Activated T-helper 2 cell treated with anti-CD3 and anti-CD28 coated beads, Interferon-gamma antibody, Interleukin-2, Interleukin-4, amounts not matched to agents 10 μg/mL and 5 μg/mL and 100 μg/mL, durations not matched to agents 14 hours and 24 hours and 36 hours (primary cell): ENCODE data around the gene LRP2. TPM values are rescaled to one million over a fixed set of nuclear protein-coding genes. Genes with fewer than 3 reads are reported as not detected.

Source experiments
- DNase-seq: peaks from one replicate; pipeline ENCODE4 v3.0.0; 2021; ENCODE audit warnings: low spot score
- H3K27ac Mint-ChIP-seq: one replicate; pipeline ENCODE4 v1.8.0; 2021; ENCODE audit warnings: mixed read lengths
- H3K27me3 Mint-ChIP-seq: one replicate; pipeline ENCODE4 v1.8.0; 2021; ENCODE audit warnings: low read depth, mixed read lengths
- H3K36me3 Mint-ChIP-seq: one replicate; pipeline ENCODE4 v1.8.0; 2021; ENCODE audit warnings: low read depth, mixed read lengths
- H3K4me1 Mint-ChIP-seq: one replicate; pipeline ENCODE4 v1.8.0; 2021; ENCODE audit warnings: low read depth, mixed read lengths
- H3K4me3 Mint-ChIP-seq: one replicate; pipeline ENCODE4 v1.8.0; 2021; ENCODE audit warnings: low read depth, mild to moderate bottlenecking, moderate library complexity, mixed read lengths
- H3K9me3 Mint-ChIP-seq: one replicate; pipeline ENCODE4 v1.8.0; 2021; ENCODE audit warnings: mixed read lengths
- intact Hi-C: fragments of 100-400 bp; cut with micrococcal nuclease; formaldehyde crosslinking; loops from one replicate; pipeline ENCODE4 v1.15.1; 2023
- total RNA-seq: library from RNA; stranded (reverse); gene quantifications from 2 replicates; pipeline ENCODE4 v1.2.3, GENCODE V29; 2022

LRP2 gene
- total RNA-seq, 1 donor from 2014 or later = 0.46 TPM

GRCh38 chr2:169237939-169238338 is 124.4 kb downstream of the LRP2 start:
- no peak for DNase-seq
- Mint-ChIP-seq H3K36me3 (no peaks in the 10 kb centered on the region), H3K27me3 (peaks cover 33% of the 10 kb centered on the region), H3K27ac (no peak overlapping the region), H3K4me3 (no peak overlapping the region), H3K4me1 (peaks cover 8% of the 10 kb centered on the region), H3K9me3 (no peaks in the 10 kb centered on the region)
- intact Hi-C loops = no loop called here

- H3K4me1 Mint-ChIP-seq = peaks cover 8% of the 10 kb centered on the region
- no peak for DNase-seq
- intact Hi-C loops = no loop called here
- H3K27ac Mint-ChIP-seq = no peak overlapping the region
- no peaks in the 10 kb centered on the region for H3K9me3 Mint-ChIP-seq
- H3K4me3 Mint-ChIP-seq = no peak overlapping the region
- peaks cover 35% of the 10 kb centered on the region for H3K27me3 Mint-ChIP-seq
- no peaks in the 10 kb centered on the region for H3K36me3 Mint-ChIP-seq
Measured at GRCh38 chr2:169237286-169237685, 125.0 kb downstream of the LRP2 start.

GRCh38 chr2:169232551-169233154 is 129.7 kb downstream of the LRP2 start:
- no peak overlapping the region for H3K4me3 Mint-ChIP-seq
- no peaks in the 10 kb centered on the region for H3K9me3 Mint-ChIP-seq
- intact Hi-C loops = no loop called here
- no peaks in the 10 kb centered on the region for H3K36me3 Mint-ChIP-seq
- H3K4me1 Mint-ChIP-seq = peaks cover 8% of the 10 kb centered on the region
- H3K27ac Mint-ChIP-seq = no peak overlapping the region
- no peak for DNase-seq
- peaks cover 21% of the 10 kb centered on the region for H3K27me3 Mint-ChIP-seq

GRCh38 chr2:169230204-169230603 is 132.1 kb downstream of the LRP2 start:
- no peak for DNase-seq
- Mint-ChIP-seq H3K9me3 (no peaks in the 10 kb centered on the region), H3K4me1 (no peaks in the 10 kb centered on the region), H3K27me3 (peaks cover 14% of the 10 kb centered on the region), H3K4me3 (no peak overlapping the region), H3K27ac (no peak overlapping the region), H3K36me3 (no peaks in the 10 kb centered on the region)
- intact Hi-C loops = no loop called here

GRCh38 chr2:169229590-169229989 is 132.7 kb downstream of the LRP2 start:
- H3K4me1 Mint-ChIP-seq = no peaks in the 10 kb centered on the region
- H3K36me3 Mint-ChIP-seq = no peaks in the 10 kb centered on the region
- intact Hi-C loops = no loop called here
- no peak overlapping the region for H3K27ac Mint-ChIP-seq
- no peak for DNase-seq
- no peaks in the 10 kb centered on the region for H3K9me3 Mint-ChIP-seq
- H3K27me3 Mint-ChIP-seq = peaks cover 14% of the 10 kb centered on the region
- no peak overlapping the region for H3K4me3 Mint-ChIP-seq

GRCh38 chr2:169225906-169226305 is 136.4 kb downstream of the LRP2 start:
- Mint-ChIP-seq H3K27ac (no peak overlapping the region), H3K27me3 (peaks cover 6% of the 10 kb centered on the region), H3K9me3 (no peaks in the 10 kb centered on the region), H3K36me3 (no peaks in the 10 kb centered on the region), H3K4me1 (no peaks in the 10 kb centered on the region), H3K4me3 (no peak overlapping the region)
- no peak for DNase-seq
- intact Hi-C loops = no loop called here

- intact Hi-C loops = no loop called here
- Mint-ChIP-seq H3K4me3 (no peak overlapping the region), H3K4me1 (no peaks in the 10 kb centered on the region), H3K27ac (no peak overlapping the region), H3K36me3 (no peaks in the 10 kb centered on the region), H3K9me3 (no peaks in the 10 kb centered on the region), H3K27me3 (peaks cover 8% of the 10 kb centered on the region)
- no peak for DNase-seq
Measured at GRCh38 chr2:169225233-169225750, 137.0 kb downstream of the LRP2 start.

- H3K27me3 Mint-ChIP-seq = peaks cover 10% of the 10 kb centered on the region
- intact Hi-C loops = no loop called here
- no peaks in the 10 kb centered on the region for H3K36me3 Mint-ChIP-seq
- H3K9me3 Mint-ChIP-seq = no peaks in the 10 kb centered on the region
- no peak overlapping the region for H3K27ac Mint-ChIP-seq
- no peaks in the 10 kb centered on the region for H3K4me1 Mint-ChIP-seq
- no peak for DNase-seq
- H3K4me3 Mint-ChIP-seq = no peak overlapping the region
Measured at GRCh38 chr2:169222665-169223064, 139.7 kb downstream of the LRP2 start.

GRCh38 chr2:169221745-169222369 is 140.5 kb downstream of the LRP2 start:
- Mint-ChIP-seq H3K36me3 (no peaks in the 10 kb centered on the region), H3K4me3 (no peak overlapping the region), H3K4me1 (no peaks in the 10 kb centered on the region), H3K27me3 (peaks cover 10% of the 10 kb centered on the region), H3K9me3 (no peaks in the 10 kb centered on the region), H3K27ac (no peak overlapping the region)
- no peak for DNase-seq
- intact Hi-C loops = no loop called here

- Mint-ChIP-seq H3K27ac (no peak overlapping the region), H3K4me3 (no peak overlapping the region), H3K4me1 (no peaks in the 10 kb centered on the region), H3K36me3 (no peaks in the 10 kb centered on the region), H3K9me3 (no peaks in the 10 kb centered on the region), H3K27me3 (peaks cover 2% of the 10 kb centered on the region)
- intact Hi-C loops = no loop called here
- no peak for DNase-seq
Measured at GRCh38 chr2:169210917-169211316, 151.4 kb downstream of the LRP2 start.

- no peak for DNase-seq
- Mint-ChIP-seq H3K27me3 (peaks cover 3% of the 10 kb centered on the region), H3K4me1 (no peaks in the 10 kb centered on the region), H3K27ac (no peak overlapping the region), H3K36me3 (no peaks in the 10 kb centered on the region), H3K4me3 (no peak overlapping the region), H3K9me3 (no peaks in the 10 kb centered on the region)
- intact Hi-C loops = no loop called here
Measured at GRCh38 chr2:169208026-169208425, 154.3 kb downstream of the LRP2 start.

GRCh38 chr2:169205176-169205575 is 157.2 kb downstream of the LRP2 start:
- H3K4me3 Mint-ChIP-seq = no peak overlapping the region
- no peaks in the 10 kb centered on the region for H3K4me1 Mint-ChIP-seq
- H3K27me3 Mint-ChIP-seq = peaks cover 3% of the 10 kb centered on the region
- no peaks in the 10 kb centered on the region for H3K9me3 Mint-ChIP-seq
- intact Hi-C loops = no loop called here
- H3K36me3 Mint-ChIP-seq = no peaks in the 10 kb centered on the region
- no peak for DNase-seq
- no peak overlapping the region for H3K27ac Mint-ChIP-seq

GRCh38 chr2:169203952-169204351 is 158.4 kb downstream of the LRP2 start:
- H3K4me1 Mint-ChIP-seq = no peaks in the 10 kb centered on the region
- no peak overlapping the region for H3K27ac Mint-ChIP-seq
- DNase-seq = no peak
- H3K4me3 Mint-ChIP-seq = no peak overlapping the region
- no peaks in the 10 kb centered on the region for H3K36me3 Mint-ChIP-seq
- H3K27me3 Mint-ChIP-seq = peaks cover 3% of the 10 kb centered on the region
- intact Hi-C loops = no loop called here
- H3K9me3 Mint-ChIP-seq = no peaks in the 10 kb centered on the region
